Caki2 (cell line): ENCODE measurements around the gene SEPTIN8. TPM values are rescaled to one million over a fixed set of nuclear protein-coding genes. Genes with fewer than 3 reads are reported as not detected.
A peak's percentile ranks its signal among the peaks of the same experiment; 100 is the strongest.

Experiments used
- DNase-seq: peaks from one replicate; pipeline ENCODE4 v3.0.0-alpha.2; 2015; ENCODE audit warnings: low read depth
- in situ Hi-C: cut with HindIII; loops from 2 replicates; pipeline ENCODE4 v1.10.0; 2016; ENCODE audit warnings: low sequenced_read_pairs, low pct_unique_long_range_greater_than_20kb, mixed read lengths
- total RNA-seq: library from RNA; depleted of rRNA; stranded (reverse); fragments of >200 nt; shearing (Covaris generic); gene quantifications from 2 replicates; pipeline ENCODE4 v1.2.3, GENCODE V29; 2014; ENCODE audit warnings: low replicate concordance

The SEPTIN8 gene
- total RNA-seq, 1 experiment from 2014 or later = 23.7 TPM

- in situ Hi-C loops = no loop called here
- no peak for DNase-seq
Observed at GRCh38 chr5:132788990-132789886, 12.2 kb upstream of the SEPTIN8 start.

GRCh38 chr5:132788508-132788907, 11.5 kb upstream of the SEPTIN8 start:
- in situ Hi-C loops = no loop called here
- DNase-seq = no peak

- no peak for DNase-seq
- in situ Hi-C loops = no loop called here
Observed at GRCh38 chr5:132787076-132787475, 10.0 kb upstream of the SEPTIN8 start.

- in situ Hi-C loops = no loop called here
- DNase-seq = no peak
Observed at GRCh38 chr5:132785864-132786263, 8.8 kb upstream of the SEPTIN8 start.

- in situ Hi-C loops = no loop called here
Observed at GRCh38 chr5:132785365-132785764, 8.3 kb upstream of the SEPTIN8 start.

GRCh38 chr5:132782101-132782500, 5.1 kb upstream of the SEPTIN8 start:
- in situ Hi-C loops = no loop called here

More at GRCh38 chr5:132785365-132785764, 8.3 kb upstream of the SEPTIN8 start:
- no peak for DNase-seq

GRCh38 chr5:132781029-132781428, 4.0 kb upstream of the SEPTIN8 start:
- DNase-seq = no peak
- in situ Hi-C loops = no loop called here

More at GRCh38 chr5:132782101-132782500, 5.1 kb upstream of the SEPTIN8 start:
- DNase-seq = no peak

GRCh38 chr5:132780577-132780976, 3.5 kb upstream of the SEPTIN8 start:
- no peak for DNase-seq
- in situ Hi-C loops = no loop called here

GRCh38 chr5:132779961-132780360, 2.9 kb upstream of the SEPTIN8 start:
- in situ Hi-C loops = no loop called here
- no peak for DNase-seq

- in situ Hi-C loops = no loop called here
- no peak for DNase-seq
Observed at GRCh38 chr5:132778856-132779255, 1.8 kb upstream of the SEPTIN8 start.

- DNase-seq = no peak
- in situ Hi-C loops = no loop called here
Observed at GRCh38 chr5:132778129-132778528, 1.1 kb upstream of the SEPTIN8 start.

- in situ Hi-C loops = no loop called here
- DNase-seq = no peak
Observed at GRCh38 chr5:132776938-132777208, 166 bp downstream of the SEPTIN8 start.

GRCh38 chr5:132776131-132776937, 705 bp downstream of the SEPTIN8 start:
- in situ Hi-C loops = no loop called here
- DNase-seq = peak; percentile 43

GRCh38 chr5:132775476-132775961, 1.5 kb downstream of the SEPTIN8 start:
- DNase-seq = peak; percentile 60
- in situ Hi-C loops = no loop called here

- no peak for DNase-seq
- in situ Hi-C loops = no loop called here
Observed at GRCh38 chr5:132774896-132775295, 2.1 kb downstream of the SEPTIN8 start.

GRCh38 chr5:132774406-132774805, 2.6 kb downstream of the SEPTIN8 start:
- no peak for DNase-seq
- in situ Hi-C loops = no loop called here

- DNase-seq = no peak
- in situ Hi-C loops = no loop called here
Observed at GRCh38 chr5:132773601-132774355, 3.3 kb downstream of the SEPTIN8 start.

GRCh38 chr5:132773114-132773513, 3.9 kb downstream of the SEPTIN8 start:
- in situ Hi-C loops = no loop called here
- no peak for DNase-seq
